HepG2 (cell line): ENCODE measurements around the gene MRPL43. TPM values are rescaled to one million over a fixed set of nuclear protein-coding genes. Genes with fewer than 3 reads are reported as not detected.
A peak's percentile ranks its signal among the peaks of the same experiment; 100 is the strongest.

Experiments used
- ATM ChIP-seq: fragments of 450-650 bp; IDR thresholded peaks from 2 replicates; pipeline ENCODE4 v1.7.1; 2017; ENCODE audit warnings: mild to moderate bottlenecking, borderline replicate concordance
- FOSL2 ChIP-seq: sonication (generic); formaldehyde crosslinking; IDR thresholded peaks from 2 replicates; pipeline ENCODE4 v1.4.0; 2020; ENCODE audit warnings: missing genetic modification reagents
- HNF4A ChIP-seq: sonication (generic); formaldehyde crosslinking; IDR thresholded peaks from 2 replicates; pipeline ENCODE4 v1.4.0; 2020; ENCODE audit warnings: missing genetic modification reagents
- HNRNPK ChIP-seq: fragments of 200-400 bp; formaldehyde crosslinking; IDR thresholded peaks from 2 replicates; pipeline ENCODE4 v1.6.1; 2018; ENCODE audit warnings: low read length, low read depth, moderate library complexity, mild to moderate bottlenecking; ENCODE audit not compliant: poor library complexity, severe bottlenecking
- JUND ChIP-seq: sonication (generic); formaldehyde crosslinking; IDR thresholded peaks from 2 replicates; pipeline ENCODE4 v1.8.0; 2022; ENCODE audit warnings: mild to moderate bottlenecking, missing genetic modification reagents
- KDM6A ChIP-seq: IDR thresholded peaks from 2 replicates; pipeline ENCODE4 v1.6.1; 2016; ENCODE audit warnings: low read depth
- MIXL1 ChIP-seq: IDR thresholded peaks from 2 replicates; pipeline ENCODE4 v1.6.1; 2016
- MTA1 ChIP-seq: sonication (generic); formaldehyde crosslinking; IDR thresholded peaks from 2 replicates; pipeline ENCODE4 v1.4.0; 2020; ENCODE audit warnings: missing genetic modification reagents, mild to moderate bottlenecking, borderline replicate concordance
- NFE2L1 ChIP-seq: sonication (generic); formaldehyde crosslinking; IDR thresholded peaks from 2 replicates; pipeline ENCODE4 v1.4.0; 2020; ENCODE audit warnings: missing genetic modification reagents, mild to moderate bottlenecking, borderline replicate concordance
- PRMT3 ChIP-seq: sonication (generic); formaldehyde crosslinking; IDR thresholded peaks from 2 replicates; pipeline ENCODE4 v1.8.1; 2022; ENCODE audit warnings: low read depth, mild to moderate bottlenecking, moderate library complexity, missing genetic modification reagents, borderline replicate concordance
- RCOR2 ChIP-seq: IDR thresholded peaks from 2 replicates; pipeline ENCODE4 v1.6.1; 2016; ENCODE audit warnings: missing biosample characterization, missing genetic modification reagents
- RFX1 ChIP-seq: fragments of 450-650 bp; IDR thresholded peaks from 2 replicates; pipeline ENCODE4 v1.6.1; 2017
- ZMAT3 ChIP-seq: sonication (generic); formaldehyde crosslinking; conservative IDR thresholded peaks from 2 replicates; pipeline ENCODE4 v1.7.0; 2021; ENCODE audit warnings: missing genetic modification reagents
- ZNF451 ChIP-seq: sonication (generic); formaldehyde crosslinking; IDR thresholded peaks from 2 replicates; pipeline ENCODE4 v1.5.0; 2020; ENCODE audit warnings: mild to moderate bottlenecking, missing genetic modification reagents
- ZNF468 ChIP-seq: sonication (generic); formaldehyde crosslinking; IDR thresholded peaks from 2 replicates; pipeline ENCODE4 v1.8.0; 2022; ENCODE audit warnings: mild to moderate bottlenecking, moderate library complexity, missing genetic modification reagents
- ZNF7 ChIP-seq: IDR thresholded peaks from 2 replicates; pipeline ENCODE4 v1.6.1; 2016; ENCODE audit warnings: missing biosample characterization, missing genetic modification reagents
- ZNF709 ChIP-seq: sonication (generic); formaldehyde crosslinking; IDR thresholded peaks from 2 replicates; pipeline ENCODE4 v1.5.0; 2020; ENCODE audit warnings: mild to moderate bottlenecking, missing genetic modification reagents
- ZSCAN21 ChIP-seq: sonication (generic); formaldehyde crosslinking; IDR thresholded peaks from 2 replicates; pipeline ENCODE4 v1.8.0; 2022; ENCODE audit warnings: mild to moderate bottlenecking, missing genetic modification reagents, moderate library complexity, borderline replicate concordance
- polyA plus RNA-seq, 8 experiments: library from polyadenylated mRNA; depleted of rRNA in 3 of 8; stranded (reverse) in 7 of 8; unstranded in 1 of 8; fragments of >200 nt; fragmentation: Illumina TruSeq in 4 of 8; extraction: Trizol in 4 of 8; gene quantifications; 2 replicates each; pipeline versions ENCODE4 v1.2.1 to v1.2.3, GENCODE V29; 2011 to 2016; ENCODE audit warnings: low read depth in 4 of 8, missing spikeins in 1 of 8, mixed read lengths in 1 of 8; ENCODE audit not compliant: insufficient read depth in 1 of 8
- total RNA-seq, 5 experiments: library from RNA; depleted of rRNA; stranded (reverse); fragments of >200 nt; fragmentation: Illumina TruSeq; extraction: Trizol; gene quantifications; 2 replicates each; pipeline ENCODE4 v1.2.3, GENCODE V29; 2016; ENCODE audit warnings: low read depth in 1 of 5
- TF ChIP-seq, protein P1 (sequence below): sonication (generic); formaldehyde crosslinking; IDR thresholded peaks from 2 replicates; pipeline ENCODE4 v1.8.0; 2022; ENCODE audit warnings: low read depth, missing genetic modification reagents
- TF ChIP-seq, protein P2 (sequence below): sonication (generic); formaldehyde crosslinking; IDR thresholded peaks from 2 replicates; pipeline ENCODE4 v1.5.0; 2020; ENCODE audit warnings: missing genetic modification reagents
- TF ChIP-seq, protein P3 (sequence below): sonication (generic); formaldehyde crosslinking; IDR thresholded peaks from 2 replicates; pipeline ENCODE4 v1.5.0; 2020; ENCODE audit warnings: missing genetic modification reagents
- TF ChIP-seq, protein P4 (sequence below): sonication (generic); formaldehyde crosslinking; IDR thresholded peaks from 2 replicates; pipeline ENCODE4 v1.5.1; 2020; ENCODE audit warnings: missing genetic modification reagents, mild to moderate bottlenecking, borderline replicate concordance
- TF ChIP-seq, protein P5 (sequence below): sonication (generic); formaldehyde crosslinking; IDR thresholded peaks from 2 replicates; pipeline ENCODE4 v1.8.1; 2023; ENCODE audit warnings: mild to moderate bottlenecking, moderate library complexity, missing genetic modification reagents
- TF ChIP-seq, protein P6 (sequence below): IDR thresholded peaks from 2 replicates; pipeline ENCODE4 v1.6.1; 2016; ENCODE audit warnings: low read depth, control low read depth

The MRPL43 gene
- total and polyA plus RNA-seq, 2 of the 13 experiments (the other 11 are each of a cell fraction or from before 2014, with no cell fraction given), result 71.0 to 73.7 TPM

DNA sequence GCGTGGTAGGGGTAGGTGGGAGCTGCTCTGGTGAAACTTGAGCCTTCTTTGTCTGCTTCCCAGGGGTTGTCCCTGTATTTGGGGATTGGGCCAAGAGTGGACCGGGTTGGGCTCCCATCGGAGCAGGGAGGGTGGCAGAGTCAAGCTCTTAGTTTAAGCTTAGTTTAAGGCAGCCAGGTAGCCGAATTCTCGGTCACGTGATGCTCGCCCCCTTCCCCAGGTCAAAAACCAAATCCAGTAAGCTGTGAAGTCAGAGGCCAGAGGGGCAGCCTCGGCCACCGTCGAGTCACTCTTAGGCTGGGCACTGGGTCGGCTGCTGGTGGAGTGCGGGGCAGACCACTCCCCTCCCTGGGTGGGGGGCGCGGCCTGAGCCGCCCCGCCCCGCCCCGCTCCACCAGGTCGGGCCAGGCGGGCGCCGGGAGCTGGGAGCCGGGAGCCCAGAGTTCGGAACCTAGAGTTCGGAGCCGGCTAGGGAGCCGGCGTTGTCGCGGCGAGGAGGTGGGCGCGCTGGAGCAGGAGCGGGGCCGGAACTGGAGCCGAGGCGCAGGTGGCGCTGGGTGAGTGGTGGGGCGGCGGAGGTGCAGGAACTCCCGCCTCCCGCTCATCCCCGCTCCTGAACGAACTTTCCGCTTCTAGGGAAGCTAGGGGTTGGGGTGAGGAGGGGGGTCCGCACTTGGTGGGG, 9.5 kb upstream of the MRPL43 start (continued):
- TF ChIP-seq, protein P1, sequence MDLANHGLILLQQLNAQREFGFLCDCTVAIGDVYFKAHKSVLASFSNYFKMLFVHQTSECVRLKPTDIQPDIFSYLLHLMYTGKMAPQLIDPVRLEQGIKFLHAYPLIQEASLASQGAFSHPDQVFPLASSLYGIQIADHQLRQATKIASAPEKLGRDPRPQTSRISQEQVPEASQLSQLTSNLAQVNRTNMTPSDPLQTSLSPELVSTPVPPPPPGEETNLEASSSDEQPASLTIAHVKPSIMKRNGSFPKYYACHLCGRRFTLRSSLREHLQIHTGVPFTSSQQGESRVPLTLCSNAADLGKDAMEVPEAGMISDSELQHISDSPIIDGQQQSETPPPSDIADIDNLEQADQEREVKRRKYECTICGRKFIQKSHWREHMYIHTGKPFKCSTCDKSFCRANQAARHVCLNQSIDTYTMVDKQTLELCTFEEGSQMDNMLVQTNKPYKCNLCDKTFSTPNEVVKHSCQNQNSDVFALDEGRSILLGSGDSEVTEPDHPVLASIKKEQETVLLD (CRISPR knock-in tag), result no peak
- peak; percentile 63; the same call in 1 of the 2 replicates for TF ChIP-seq ZSCAN21 (CRISPR knock-in tag)
- no peak for TF ChIP-seq MTA1
- TF ChIP-seq JUND (CRISPR knock-in tag), result no peak
- no peak for TF ChIP-seq ZMAT3 (CRISPR knock-in tag)
- TF ChIP-seq NFE2L1 (CRISPR knock-in tag), result no peak
- TF ChIP-seq, protein P2, sequence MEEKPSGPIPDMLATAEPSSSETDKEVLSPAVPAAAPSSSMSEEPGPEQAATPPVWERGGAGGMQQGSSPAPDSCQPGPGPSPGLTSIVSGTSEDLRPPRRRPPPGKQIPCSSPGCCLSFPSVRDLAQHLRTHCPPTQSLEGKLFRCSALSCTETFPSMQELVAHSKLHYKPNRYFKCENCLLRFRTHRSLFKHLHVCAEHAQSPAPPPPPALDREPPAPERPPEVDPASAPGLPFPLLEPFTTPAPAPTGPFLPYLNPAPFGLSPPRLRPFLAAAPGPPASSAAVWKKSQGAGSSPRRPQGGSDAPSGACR, result no peak
- TF ChIP-seq ZNF7 (CRISPR knock-in tag), result no peak
- no peak for TF ChIP-seq RCOR2 (CRISPR knock-in tag)
- TF ChIP-seq ATM, result no peak
- TF ChIP-seq, protein P3, sequence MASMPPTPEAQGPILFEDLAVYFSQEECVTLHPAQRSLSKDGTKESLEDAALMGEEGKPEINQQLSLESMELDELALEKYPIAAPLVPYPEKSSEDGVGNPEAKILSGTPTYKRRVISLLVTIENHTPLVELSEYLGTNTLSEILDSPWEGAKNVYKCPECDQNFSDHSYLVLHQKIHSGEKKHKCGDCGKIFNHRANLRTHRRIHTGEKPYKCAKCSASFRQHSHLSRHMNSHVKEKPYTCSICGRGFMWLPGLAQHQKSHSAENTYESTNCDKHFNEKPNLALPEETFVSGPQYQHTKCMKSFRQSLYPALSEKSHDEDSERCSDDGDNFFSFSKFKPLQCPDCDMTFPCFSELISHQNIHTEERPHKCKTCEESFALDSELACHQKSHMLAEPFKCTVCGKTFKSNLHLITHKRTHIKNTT (CRISPR knock-in tag), result no peak
- TF ChIP-seq KDM6A, result no peak
- TF ChIP-seq PRMT3, result no peak
- no peak for TF ChIP-seq FOSL2 (CRISPR knock-in tag)
- TF ChIP-seq ZNF468 (CRISPR knock-in tag), result 0 out of 2 replicates have a peak, but pooled peaks have one; percentile 59
- no peak for TF ChIP-seq MIXL1
- peak; percentile 23 for TF ChIP-seq HNRNPK
- no peak for TF ChIP-seq ZNF709 (CRISPR knock-in tag)
- TF ChIP-seq, protein P4, sequence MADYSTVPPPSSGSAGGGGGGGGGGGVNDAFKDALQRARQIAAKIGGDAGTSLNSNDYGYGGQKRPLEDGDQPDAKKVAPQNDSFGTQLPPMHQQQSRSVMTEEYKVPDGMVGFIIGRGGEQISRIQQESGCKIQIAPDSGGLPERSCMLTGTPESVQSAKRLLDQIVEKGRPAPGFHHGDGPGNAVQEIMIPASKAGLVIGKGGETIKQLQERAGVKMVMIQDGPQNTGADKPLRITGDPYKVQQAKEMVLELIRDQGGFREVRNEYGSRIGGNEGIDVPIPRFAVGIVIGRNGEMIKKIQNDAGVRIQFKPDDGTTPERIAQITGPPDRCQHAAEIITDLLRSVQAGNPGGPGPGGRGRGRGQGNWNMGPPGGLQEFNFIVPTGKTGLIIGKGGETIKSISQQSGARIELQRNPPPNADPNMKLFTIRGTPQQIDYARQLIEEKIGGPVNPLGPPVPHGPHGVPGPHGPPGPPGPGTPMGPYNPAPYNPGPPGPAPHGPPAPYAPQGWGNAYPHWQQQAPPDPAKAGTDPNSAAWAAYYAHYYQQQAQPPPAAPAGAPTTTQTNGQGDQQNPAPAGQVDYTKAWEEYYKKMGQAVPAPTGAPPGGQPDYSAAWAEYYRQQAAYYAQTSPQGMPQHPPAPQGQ (CRISPR knock-in tag), result no peak
- TF ChIP-seq RFX1, result no peak
- TF ChIP-seq ZNF451 (CRISPR knock-in tag), result peak; percentile 39; the same call in 1 of the 2 replicates
- TF ChIP-seq, protein P5, sequence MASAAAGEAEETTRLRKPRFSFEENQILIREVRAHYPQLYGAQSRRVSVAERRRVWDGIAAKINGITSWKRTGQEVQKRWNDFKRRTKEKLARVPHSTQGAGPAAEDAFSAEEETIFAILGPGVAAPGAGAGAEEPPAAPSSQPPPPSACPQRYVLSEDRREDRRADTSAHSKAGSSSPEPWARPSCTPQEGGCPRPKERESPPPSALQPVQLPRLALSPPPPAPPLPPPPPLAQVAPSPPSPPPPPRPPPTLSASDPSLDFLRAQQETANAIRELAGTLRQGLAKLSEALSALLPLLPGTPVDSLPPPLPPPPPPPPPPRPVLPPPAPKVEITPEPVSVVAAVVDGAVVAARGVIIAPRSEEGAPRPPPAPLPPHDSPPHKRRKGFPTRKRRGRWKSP (CRISPR knock-in tag), result no peak
- TF ChIP-seq HNF4A, result no peak
- TF ChIP-seq, protein P6, sequence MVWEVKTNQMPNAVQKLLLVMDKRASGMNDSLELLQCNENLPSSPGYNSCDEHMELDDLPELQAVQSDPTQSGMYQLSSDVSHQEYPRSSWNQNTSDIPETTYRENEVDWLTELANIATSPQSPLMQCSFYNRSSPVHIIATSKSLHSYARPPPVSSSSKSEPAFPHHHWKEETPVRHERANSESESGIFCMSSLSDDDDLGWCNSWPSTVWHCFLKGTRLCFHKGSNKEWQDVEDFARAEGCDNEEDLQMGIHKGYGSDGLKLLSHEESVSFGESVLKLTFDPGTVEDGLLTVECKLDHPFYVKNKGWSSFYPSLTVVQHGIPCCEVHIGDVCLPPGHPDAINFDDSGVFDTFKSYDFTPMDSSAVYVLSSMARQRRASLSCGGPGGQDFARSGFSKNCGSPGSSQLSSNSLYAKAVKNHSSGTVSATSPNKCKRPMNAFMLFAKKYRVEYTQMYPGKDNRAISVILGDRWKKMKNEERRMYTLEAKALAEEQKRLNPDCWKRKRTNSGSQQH (CRISPR knock-in tag), result no peak
